Measurements from ENCODE around the gene SPAG16. TPM values are rescaled to one million over a fixed set of nuclear protein-coding genes. Genes with fewer than 3 reads are reported as not detected.

The SPAG16 gene
- total and polyA plus RNA-seq, 2 of the 13 experiments (the other 11 are each of a cell fraction or from before 2014, with no cell fraction given), result 9.6 to 26.5 TPM

- TF ChIP-seq ZNF234 (CRISPR knock-in tag; conservative IDR thresholded peaks at IDR 0.05), result no peak
- TF ChIP-seq ATF7 (IDR thresholded peaks at IDR 0.05), result no peak
- no peak for TF ChIP-seq ATF7 (CRISPR knock-in tag; IDR thresholded peaks at IDR 0.05)
- TF ChIP-seq HMG20A (CRISPR knock-in tag; IDR thresholded peaks at IDR 0.05; ENCODE audit: borderline replicate concordance), result 0 out of 2 replicates have a peak, but pooled peaks have one; percentile 46
- TF ChIP-seq, protein P1, sequence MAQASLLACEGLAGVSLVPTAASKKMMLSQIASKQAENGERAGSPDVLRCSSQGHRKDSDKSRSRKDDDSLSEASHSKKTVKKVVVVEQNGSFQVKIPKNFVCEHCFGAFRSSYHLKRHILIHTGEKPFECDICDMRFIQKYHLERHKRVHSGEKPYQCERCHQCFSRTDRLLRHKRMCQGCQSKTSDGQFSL (CRISPR knock-in tag; IDR thresholded peaks at IDR 0.05), result no peak
- no peak for TF ChIP-seq BCLAF1 (IDR thresholded peaks at IDR 0.05)
- no peak for TF ChIP-seq ZBTB46 (CRISPR knock-in tag; IDR thresholded peaks at IDR 0.05; ENCODE audit: borderline replicate concordance)
- TF ChIP-seq, protein P2, sequence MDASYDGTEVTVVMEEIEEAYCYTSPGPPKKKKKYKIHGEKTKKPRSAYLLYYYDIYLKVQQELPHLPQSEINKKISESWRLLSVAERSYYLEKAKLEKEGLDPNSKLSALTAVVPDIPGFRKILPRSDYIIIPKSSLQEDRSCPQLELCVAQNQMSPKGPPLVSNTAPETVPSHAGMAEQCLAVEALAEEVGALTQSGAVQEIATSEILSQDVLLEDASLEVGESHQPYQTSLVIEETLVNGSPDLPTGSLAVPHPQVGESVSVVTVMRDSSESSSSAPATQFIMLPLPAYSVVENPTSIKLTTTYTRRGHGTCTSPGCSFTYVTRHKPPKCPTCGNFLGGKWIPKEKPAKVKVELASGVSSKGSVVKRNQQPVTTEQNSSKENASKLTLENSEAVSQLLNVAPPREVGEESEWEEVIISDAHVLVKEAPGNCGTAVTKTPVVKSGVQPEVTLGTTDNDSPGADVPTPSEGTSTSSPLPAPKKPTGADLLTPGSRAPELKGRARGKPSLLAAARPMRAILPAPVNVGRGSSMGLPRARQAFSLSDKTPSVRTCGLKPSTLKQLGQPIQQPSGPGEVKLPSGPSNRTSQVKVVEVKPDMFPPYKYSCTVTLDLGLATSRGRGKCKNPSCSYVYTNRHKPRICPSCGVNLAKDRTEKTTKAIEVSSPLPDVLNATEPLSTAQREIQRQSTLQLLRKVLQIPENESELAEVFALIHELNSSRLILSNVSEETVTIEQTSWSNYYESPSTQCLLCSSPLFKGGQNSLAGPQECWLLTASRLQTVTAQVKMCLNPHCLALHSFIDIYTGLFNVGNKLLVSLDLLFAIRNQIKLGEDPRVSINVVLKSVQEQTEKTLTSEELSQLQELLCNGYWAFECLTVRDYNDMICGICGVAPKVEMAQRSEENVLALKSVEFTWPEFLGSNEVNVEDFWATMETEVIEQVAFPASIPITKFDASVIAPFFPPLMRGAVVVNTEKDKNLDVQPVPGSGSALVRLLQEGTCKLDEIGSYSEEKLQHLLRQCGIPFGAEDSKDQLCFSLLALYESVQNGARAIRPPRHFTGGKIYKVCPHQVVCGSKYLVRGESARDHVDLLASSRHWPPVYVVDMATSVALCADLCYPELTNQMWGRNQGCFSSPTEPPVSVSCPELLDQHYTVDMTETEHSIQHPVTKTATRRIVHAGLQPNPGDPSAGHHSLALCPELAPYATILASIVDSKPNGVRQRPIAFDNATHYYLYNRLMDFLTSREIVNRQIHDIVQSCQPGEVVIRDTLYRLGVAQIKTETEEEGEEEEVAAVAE (CRISPR knock-in tag; IDR thresholded peaks at IDR 0.05; ENCODE audit: borderline replicate concordance), result peak; percentile 95
- TF ChIP-seq ZSCAN20 (CRISPR knock-in tag; IDR thresholded peaks at IDR 0.05; ENCODE audit: borderline replicate concordance), result peak; percentile 94
- TF ChIP-seq ZKSCAN1 (IDR thresholded peaks at IDR 0.05; ENCODE audit: low read length), result no peak
- no peak for TF ChIP-seq SIN3B (IDR thresholded peaks at IDR 0.05; ENCODE audit: low read length)
- no peak; the same call in 1 of the 2 replicates for TF ChIP-seq ZSCAN25 (CRISPR knock-in tag; IDR thresholded peaks at IDR 0.05)
- TF ChIP-seq ATAD3A (CRISPR knock-in tag; IDR thresholded peaks at IDR 0.05), result 0 out of 2 replicates have a peak, but pooled peaks have one; percentile 89
- TF ChIP-seq HOXD1 (CRISPR knock-in tag; IDR thresholded peaks at IDR 0.05), result 0 out of 2 replicates have a peak, but pooled peaks have one; percentile 68
- TF ChIP-seq ZNF441 (CRISPR knock-in tag; IDR thresholded peaks at IDR 0.05; ENCODE audit: borderline replicate concordance), result peak; percentile 94
- peak; percentile 84; the same call in 1 of the 2 replicates for TF ChIP-seq TMF1 (CRISPR knock-in tag; IDR thresholded peaks at IDR 0.05; ENCODE audit: low read depth)
- no peak for TF ChIP-seq NCOA5 (CRISPR knock-in tag; IDR thresholded peaks at IDR 0.05)
- peak; percentile 87; the same call in 1 of the 2 replicates for TF ChIP-seq NFKBIZ (CRISPR knock-in tag; IDR thresholded peaks at IDR 0.05)
- no peak for TF ChIP-seq EP300 (IDR thresholded peaks at IDR 0.05; ENCODE audit: low read depth in 2 of 2, low read length in 2 of 2)
- TF ChIP-seq EP300 (CRISPR knock-in tag; IDR thresholded peaks at IDR 0.05; ENCODE audit: borderline replicate concordance), result no peak
- TF ChIP-seq NFE2L1 (CRISPR knock-in tag; IDR thresholded peaks at IDR 0.05; ENCODE audit: borderline replicate concordance), result no peak
- TF ChIP-seq HNRNPK (IDR thresholded peaks at IDR 0.05; ENCODE audit: low read depth, low read length, poor library complexity, severe bottlenecking), result no peak
Measured at GRCh38 chr2:214410918-214411554, 1126.8 kb downstream of the SPAG16 start, which contains the start of gene VWC2L (continued).
